ENCODE results near the gene DIPK1B. TPM values are rescaled to one million over a fixed set of nuclear protein-coding genes. Genes with fewer than 3 reads are reported as not detected.

DIPK1B gene
- polyA plus RNA-seq, 3 donors = 0.10 TPM; not detected in 2

DNA sequence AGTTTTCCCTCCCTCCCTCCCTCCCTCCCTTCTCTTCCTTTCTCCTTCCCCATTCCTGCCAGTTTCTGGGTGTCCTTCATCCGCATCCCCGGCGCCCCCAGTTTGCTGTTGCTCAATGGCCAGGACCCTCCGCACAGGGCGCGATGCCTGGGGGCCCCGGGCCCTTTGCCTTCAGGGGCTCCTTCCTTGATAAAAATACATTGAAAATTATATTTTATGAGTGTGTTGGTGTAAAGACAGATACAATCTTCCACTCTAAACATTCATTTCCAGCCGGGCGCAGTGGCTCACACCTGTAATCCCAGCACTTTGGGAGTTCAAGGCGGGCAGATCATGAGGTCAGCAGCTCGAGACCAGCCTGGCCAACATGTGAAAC, 17.5 kb upstream of the DIPK1B start:
- Histone ChIP-seq H4K20me1 (ENCODE audit: insufficient read depth, low read length) (no peaks in the 10 kb centered on the region), H3K36me3 (replicated peaks in 1 of 2; ENCODE audit: control insufficient read depth in 1 of 2, insufficient read depth in 2 of 2, low read length in 2 of 2) (no peaks in the 10 kb centered on the region), H3K4me2 (replicated peaks; ENCODE audit: extremely low read depth, low read length, poor library complexity, severe bottlenecking) (no peak overlapping the region), H3K4me1 (ENCODE audit: control insufficient read depth in 1 of 2, insufficient read depth in 2 of 2, low read length in 2 of 2) (peaks cover 54 to 58% of the 10 kb centered on the region in 2 donors), H3K4me3 (replicated peaks in 1 of 3; ENCODE audit: low read depth in 2 of 3, low read length in 3 of 3) (no peak overlapping the region), H3K9ac (ENCODE audit: insufficient read depth, low read length, poor library complexity, severe bottlenecking) (no peak overlapping the region), H3K27ac (ENCODE audit: low read depth in 1 of 2, low read length in 2 of 2) (no peak overlapping the region), H3K79me2 (ENCODE audit: insufficient read depth, low read length) (no peaks in the 10 kb centered on the region), H2AFZ (ENCODE audit: insufficient read depth, low read depth, low read length, poor library complexity, severe bottlenecking) (no peak overlapping the region), H3K9me3 (replicated peaks in 1 of 2; ENCODE audit: control insufficient read depth in 1 of 2, insufficient read depth in 1 of 2, low read length in 2 of 2) (no peaks in the 10 kb centered on the region), H3K27me3 (ENCODE audit: control insufficient read depth in 2 of 2, insufficient read depth in 2 of 2, low read length in 2 of 2) (no peaks in the 10 kb centered on the region)
- Mint-ChIP-seq H3K4me1 (peaks cover 36% of the 10 kb centered on the region), H3K27ac (peak overlapping the region in 1 of 7 donors; percentile 54), H3K36me3 (peaks cover 0 to 2% of the 10 kb centered on the region in 2 donors), H3K9me3 (no peaks in the 10 kb centered on the region), H3K27me3 (ENCODE audit: low read depth in 3 of 3) (peaks cover 2 to 5% (median 4%) of the 10 kb centered on the region in 3 donors), H3K4me3 (no peak overlapping the region)
- 17% methylated on average over 3 of the region's 11 CpGs for WGBS (ENCODE audit: insufficient coverage)
- intact Hi-C loops (cut with micrococcal nuclease) = loop anchor here in 1 of 2 donors (5.0 kb wide), 1 partner anchor 48 kb away; no protein-coding TSS in a partner anchor
- no peak for DNase-seq
- TF ChIP-seq, protein P1, sequence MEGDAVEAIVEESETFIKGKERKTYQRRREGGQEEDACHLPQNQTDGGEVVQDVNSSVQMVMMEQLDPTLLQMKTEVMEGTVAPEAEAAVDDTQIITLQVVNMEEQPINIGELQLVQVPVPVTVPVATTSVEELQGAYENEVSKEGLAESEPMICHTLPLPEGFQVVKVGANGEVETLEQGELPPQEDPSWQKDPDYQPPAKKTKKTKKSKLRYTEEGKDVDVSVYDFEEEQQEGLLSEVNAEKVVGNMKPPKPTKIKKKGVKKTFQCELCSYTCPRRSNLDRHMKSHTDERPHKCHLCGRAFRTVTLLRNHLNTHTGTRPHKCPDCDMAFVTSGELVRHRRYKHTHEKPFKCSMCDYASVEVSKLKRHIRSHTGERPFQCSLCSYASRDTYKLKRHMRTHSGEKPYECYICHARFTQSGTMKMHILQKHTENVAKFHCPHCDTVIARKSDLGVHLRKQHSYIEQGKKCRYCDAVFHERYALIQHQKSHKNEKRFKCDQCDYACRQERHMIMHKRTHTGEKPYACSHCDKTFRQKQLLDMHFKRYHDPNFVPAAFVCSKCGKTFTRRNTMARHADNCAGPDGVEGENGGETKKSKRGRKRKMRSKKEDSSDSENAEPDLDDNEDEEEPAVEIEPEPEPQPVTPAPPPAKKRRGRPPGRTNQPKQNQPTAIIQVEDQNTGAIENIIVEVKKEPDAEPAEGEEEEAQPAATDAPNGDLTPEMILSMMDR (IDR thresholded peaks at IDR 0.05) = no peak

DNA sequence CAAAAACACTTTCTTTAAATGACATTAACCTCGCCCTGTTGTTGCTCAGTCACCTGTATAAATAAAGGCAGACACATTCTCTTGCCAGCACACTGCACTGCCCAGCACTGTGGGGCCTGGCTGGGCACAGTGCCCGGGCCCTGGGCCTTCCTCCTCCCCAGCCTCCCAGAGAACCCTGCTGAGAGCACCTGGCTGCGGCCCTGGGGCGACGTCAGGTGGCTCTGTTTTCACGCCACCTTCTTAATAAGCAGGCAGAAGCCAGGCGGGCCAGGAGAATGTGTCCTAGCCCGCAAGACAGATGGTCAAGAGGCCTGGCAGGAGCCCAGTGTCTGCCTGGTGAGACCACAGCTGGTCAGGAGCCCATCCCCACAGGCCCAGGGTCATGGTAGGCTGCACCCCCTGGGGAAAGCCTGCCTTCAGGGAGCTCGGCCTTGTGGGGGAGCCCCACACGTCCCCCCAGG, 16.9 kb upstream of the DIPK1B start:
- peaks cover 0 to 4% (median 0%) of the 10 kb centered on the region in 7 donors for H3K9me3 Mint-ChIP-seq
- H3K27me3 Mint-ChIP-seq (ENCODE audit: low read depth in 3 of 3) = peaks cover 2 to 9% (median 7%) of the 10 kb centered on the region in 3 donors
- no peaks in the 10 kb centered on the region for H3K36me3 ChIP-seq (replicated peaks in 1 of 2; ENCODE audit: control insufficient read depth in 1 of 2, insufficient read depth in 2 of 2, low read length in 2 of 2)
- no peak overlapping the region for H3K4me3 Mint-ChIP-seq
- no peaks in the 10 kb centered on the region for H4K20me1 ChIP-seq (ENCODE audit: insufficient read depth, low read length)
- no peaks in the 10 kb centered on the region for H3K79me2 ChIP-seq (ENCODE audit: insufficient read depth, low read length)
- 95% methylated on average over 8 of the region's 10 CpGs for WGBS (ENCODE audit: insufficient coverage)
- no peak overlapping the region for H2AFZ ChIP-seq (ENCODE audit: insufficient read depth, low read depth, low read length, poor library complexity, severe bottlenecking)
- no peak overlapping the region for H3K27ac ChIP-seq (ENCODE audit: low read depth in 1 of 2, low read length in 2 of 2)
- no peaks in the 10 kb centered on the region for H3K27me3 ChIP-seq (ENCODE audit: control insufficient read depth in 2 of 2, insufficient read depth in 2 of 2, low read length in 2 of 2)
- H3K4me1 ChIP-seq (ENCODE audit: control insufficient read depth in 1 of 2, insufficient read depth in 2 of 2, low read length in 2 of 2) = peaks cover 60 to 64% of the 10 kb centered on the region in 2 donors
- no peak overlapping the region for H3K9ac ChIP-seq (ENCODE audit: insufficient read depth, low read length, poor library complexity, severe bottlenecking)
- no peak overlapping the region for H3K4me3 ChIP-seq (replicated peaks in 1 of 3; ENCODE audit: low read depth in 2 of 3, low read length in 3 of 3)
- DNase-seq = no peak
- TF ChIP-seq, protein P1 (IDR thresholded peaks at IDR 0.05) = no peak
- H3K27ac Mint-ChIP-seq = no peak overlapping the region
- no peak overlapping the region for H3K4me2 ChIP-seq (replicated peaks; ENCODE audit: extremely low read depth, low read length, poor library complexity, severe bottlenecking)
- H3K9me3 ChIP-seq (replicated peaks in 1 of 2; ENCODE audit: control insufficient read depth in 1 of 2, insufficient read depth in 1 of 2, low read length in 2 of 2) = no peaks in the 10 kb centered on the region
- H3K4me1 Mint-ChIP-seq = peaks cover 42% of the 10 kb centered on the region
- intact Hi-C loops (cut with micrococcal nuclease) = loop anchor here in 1 of 2 donors (5.0 kb wide), 1 partner anchor 48 kb away; no protein-coding TSS in a partner anchor
- peaks cover 0 to 2% of the 10 kb centered on the region in 2 donors for H3K36me3 Mint-ChIP-seq

Data from CD14-positive monocyte (primary cell).